Uterus (tissue), 4 donors: Measurements from ENCODE around the gene PLXNB1. TPM values are rescaled to one million over a fixed set of nuclear protein-coding genes. Genes with fewer than 3 reads are reported as not detected.

Experiments used
- DNase-seq, 2 donors: peaks; one replicate each; pipeline ENCODE4 v3.0.0-alpha.2; 2019 to 2020
- H3K27ac ChIP-seq, 2 donors: fragments of 200-600 bp; sonication (generic); 1 replicate in 1 of 2; 2 replicates in 1 of 2; pipeline ENCODE4 v1.5.1; 2016 to 2018
- H3K27me3 ChIP-seq, 2 donors: fragments of 200-600 bp; sonication (generic); one replicate each; pipeline ENCODE4 v1.5.1; 2018 to 2019; ENCODE audit warnings: control low read depth in 1 of 2
- H3K36me3 ChIP-seq, 2 donors: fragments of 200-600 bp; sonication (generic); one replicate each; pipeline ENCODE4 v1.5.1; 2019; ENCODE audit warnings: control low read depth in 1 of 2
- H3K4me1 ChIP-seq, 2 donors: fragments of 200-600 bp; sonication (generic); one replicate each; pipeline ENCODE4 v1.5.1; 2018 to 2019; ENCODE audit warnings: control low read depth in 1 of 2
- H3K4me3 ChIP-seq, 2 donors: fragments of 200-600 bp; sonication (generic); 1 replicate in 1 of 2; 2 replicates in 1 of 2; pipeline ENCODE4 v1.5.1; 2018 to 2019; ENCODE audit warnings: mild to moderate bottlenecking in 1 of 2
- H3K9me3 ChIP-seq, 2 donors: fragments of 200-600 bp; sonication (generic); one replicate each; pipeline ENCODE4 v1.5.1; 2019; ENCODE audit warnings: control low read depth in 1 of 2
- CTCF ChIP-seq, 4 experiments: fragments of 200-600 bp in 2 of 4; fragments of 450-650 bp in 2 of 4; sonication (generic) in 2 of 4; IDR thresholded peaks; one replicate each; pipeline ENCODE4 v1.5.1; 2016 to 2019; ENCODE audit warnings: antibody characterized with exemption in 4 of 4, mild to moderate bottlenecking in 2 of 4, moderate library complexity in 1 of 4
- POLR2A ChIP-seq, 2 donors: fragments of 450-650 bp; IDR thresholded peaks; one replicate each; pipeline ENCODE4 v1.6.1; 2016; ENCODE audit warnings: antibody characterized with exemption in 2 of 2, mild to moderate bottlenecking in 1 of 2, moderate library complexity in 1 of 2
- intact Hi-C: fragments of 100-400 bp; cut with DNase I; formaldehyde crosslinking; loops from one replicate; pipeline ENCODE4 v1.15.1; 2023; ENCODE audit warnings: low total_unique reads
- total RNA-seq, 4 donors: library from RNA; depleted of rRNA in 3 of 4; stranded (reverse); fragments of >200 nt in 3 of 4; gene quantifications; one replicate each; pipeline versions ENCODE4 v1.1.0 to v1.2.4, GENCODE V29; 2014 to 2023
- donor health status: DM: yes; HTN: yes; CAD: no.

PLXNB1 gene
- total RNA-seq, 4 donors from 2014 or later: 23.5 to 133 (median 60.9) TPM

GRCh38 chr3:48430708-48431101 is 819 bp upstream of the PLXNB1 start:
- no peaks in the 10 kb centered on the region for H3K9me3 ChIP-seq

DNA sequence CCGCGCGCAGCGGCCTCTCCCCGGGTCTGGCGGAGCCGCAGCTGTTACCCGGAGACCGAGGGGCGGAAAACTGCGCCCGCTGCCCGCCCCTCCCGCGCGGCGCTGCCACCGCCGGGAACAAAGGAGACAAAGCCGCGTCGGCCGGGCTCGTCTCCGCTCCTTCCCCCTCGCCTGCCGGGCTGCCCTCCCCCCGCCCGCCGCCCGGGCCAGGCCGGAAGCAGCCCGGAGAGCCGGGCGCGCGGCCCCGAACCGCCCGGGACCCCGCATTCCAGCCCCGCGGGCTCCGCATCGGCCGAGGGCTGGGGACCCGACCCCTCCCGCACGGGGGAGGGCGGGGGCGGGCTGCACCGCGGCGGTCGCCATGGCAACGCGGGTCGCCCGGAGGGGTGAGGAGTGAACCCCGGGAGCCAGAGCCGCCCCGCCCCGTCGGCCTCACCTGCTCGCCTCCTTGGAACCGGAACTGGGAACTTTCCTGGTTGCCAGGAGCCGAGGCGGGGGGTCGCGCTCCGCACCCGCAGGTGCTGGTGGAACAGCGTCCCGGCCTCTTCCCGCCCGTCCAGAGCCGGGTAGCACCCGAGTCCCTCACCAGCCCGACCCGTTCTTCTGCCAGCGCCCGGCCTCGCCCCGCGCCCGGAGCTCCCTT is 448 bp downstream of the PLXNB1 start:
- intact Hi-C loops: no loop called here
- Histone ChIP-seq H3K9me3 (no peaks in the 10 kb centered on the region), H3K4me3 (peak overlapping the region; percentile 61 to 62), H3K27ac (peak overlapping the region; percentile 91 to 97), H3K27me3 (no peaks in the 10 kb centered on the region), H3K4me1 (peaks cover 11 to 13% of the 10 kb centered on the region in 2 donors), H3K36me3 (no peaks in the 10 kb centered on the region)
- peak; percentile 62 to 68 for DNase-seq
- TF ChIP-seq CTCF (IDR thresholded peaks at IDR 0.05) (peak in 1 of 4 experiments; percentile 7), POLR2A (IDR thresholded peaks at IDR 0.05) (peak; percentile 3 to 52)

More at GRCh38 chr3:48430708-48431101, 819 bp upstream of the PLXNB1 start:
- Histone ChIP-seq H3K36me3 (no peaks in the 10 kb centered on the region), H3K27ac (peak overlapping the region; percentile 91 to 97), H3K4me1 (peaks cover 5 to 11% of the 10 kb centered on the region in 2 donors), H3K27me3 (no peaks in the 10 kb centered on the region), H3K4me3 (no peak overlapping the region)
- TF ChIP-seq CTCF (IDR thresholded peaks at IDR 0.05) (no peak), POLR2A (IDR thresholded peaks at IDR 0.05) (no peak)
- intact Hi-C loops: no loop called here
- DNase-seq: no peak

GRCh38 chr3:48428572-48429316 is 1.1 kb downstream of the PLXNB1 start:
- Histone ChIP-seq H3K36me3 (no peaks in the 10 kb centered on the region), H3K9me3 (no peaks in the 10 kb centered on the region), H3K27me3 (no peaks in the 10 kb centered on the region), H3K4me3 (peak overlapping the region; percentile 61 to 62), H3K27ac (peak overlapping the region; percentile 91 to 97), H3K4me1 (peaks cover 11 to 20% of the 10 kb centered on the region in 2 donors)
- TF ChIP-seq CTCF (IDR thresholded peaks at IDR 0.05) (peak in 1 of 4 experiments; percentile 14), POLR2A (IDR thresholded peaks at IDR 0.05) (peak; percentile 30 to 77)
- DNase-seq: peak; percentile 61
- intact Hi-C loops: no loop called here

- H3K27me3 ChIP-seq: no peaks in the 10 kb centered on the region
- H3K4me1 ChIP-seq: peaks cover 11 to 24% of the 10 kb centered on the region in 2 donors
- TF ChIP-seq POLR2A (IDR thresholded peaks at IDR 0.05): no peak
- TF ChIP-seq CTCF (IDR thresholded peaks at IDR 0.05): no peak
- H3K36me3 ChIP-seq: no peaks in the 10 kb centered on the region
- H3K27ac ChIP-seq: peak overlapping the region; percentile 91 to 97
- DNase-seq: no peak
- intact Hi-C loops: no loop called here
- H3K4me3 ChIP-seq: peak overlapping the region; percentile 61 to 62
- H3K9me3 ChIP-seq: no peaks in the 10 kb centered on the region
Measured at GRCh38 chr3:48428088-48428571, 1.8 kb downstream of the PLXNB1 start.

DNA sequence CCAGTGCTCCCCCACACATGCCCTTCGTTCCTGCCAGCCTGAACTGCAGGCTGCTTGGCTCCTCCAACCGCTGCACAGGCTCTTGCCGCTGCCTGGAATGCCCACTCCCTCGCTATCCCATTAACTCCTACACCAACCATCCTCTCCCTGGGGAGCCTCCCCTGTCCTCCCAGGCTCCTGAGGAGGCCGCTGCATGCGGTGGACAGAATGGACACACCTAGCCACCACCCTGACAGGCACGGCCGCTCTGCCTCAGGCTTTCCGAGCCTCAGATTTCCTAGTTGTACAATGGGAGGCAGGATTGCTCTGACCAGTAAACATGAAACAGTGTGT is 2.3 kb downstream of the PLXNB1 start:
- DNase-seq: no peak
- Histone ChIP-seq H3K9me3 (no peaks in the 10 kb centered on the region), H3K27ac (peak overlapping the region; percentile 91 to 97), H3K4me1 (peaks cover 11 to 24% of the 10 kb centered on the region in 2 donors), H3K36me3 (no peaks in the 10 kb centered on the region), H3K27me3 (no peaks in the 10 kb centered on the region), H3K4me3 (peak overlapping the region; percentile 61 to 62)
- intact Hi-C loops: no loop called here
- TF ChIP-seq CTCF (IDR thresholded peaks at IDR 0.05) (no peak), POLR2A (IDR thresholded peaks at IDR 0.05) (no peak)
